ENCODE results near the gene NTM.

NTM gene

DNA sequence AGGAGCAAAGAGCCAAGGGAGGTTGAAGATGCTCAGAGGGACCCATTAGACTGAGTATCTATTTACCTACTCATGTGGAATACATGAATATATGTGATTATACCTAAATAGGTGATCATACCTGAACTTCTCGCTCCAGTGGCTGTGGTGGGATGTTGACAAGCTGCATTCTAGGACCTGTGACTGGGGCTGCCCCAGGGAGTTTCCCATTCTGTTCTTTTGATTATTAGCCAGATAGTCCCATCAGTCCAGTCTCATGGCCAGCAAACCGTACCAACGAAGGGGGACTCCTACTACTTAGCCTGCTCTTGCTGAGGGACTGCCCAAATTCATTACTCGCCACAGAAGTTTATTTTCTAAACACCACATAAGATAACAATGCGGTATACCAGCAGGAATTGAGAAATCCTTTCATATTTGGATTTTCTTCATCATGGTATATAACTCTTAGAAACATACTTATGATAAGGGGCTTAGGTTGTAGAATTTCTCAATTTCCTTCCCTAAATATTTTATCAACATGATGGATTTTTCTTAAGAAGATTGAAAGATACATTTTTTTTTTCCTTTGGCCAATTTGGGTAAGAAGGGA lies 273.9 kb downstream of the NTM start:
- DNase-seq (ENCODE audit: low read depth), result no peak

DNA sequence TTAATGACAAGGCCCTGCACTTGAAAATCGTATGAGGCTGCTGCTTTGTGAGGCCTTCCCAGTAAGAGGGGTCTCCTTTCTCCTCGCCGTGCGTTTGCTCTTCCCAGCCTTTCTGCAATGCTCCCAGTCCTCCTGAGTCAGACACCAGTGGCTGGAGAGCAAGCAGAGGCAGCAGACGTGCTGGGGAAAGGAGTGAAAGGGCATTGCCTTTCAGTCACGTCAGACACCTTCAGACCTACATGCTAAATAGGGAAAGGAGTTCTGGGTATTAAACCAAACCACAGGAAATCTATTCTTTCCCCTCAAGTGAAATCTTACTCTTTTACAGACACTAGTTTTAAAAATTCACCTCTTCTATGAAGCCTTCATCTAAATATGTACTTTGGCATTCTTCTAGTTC lies 274.8 kb downstream of the NTM start:
- no peak for DNase-seq (ENCODE audit: low read depth)

DNA sequence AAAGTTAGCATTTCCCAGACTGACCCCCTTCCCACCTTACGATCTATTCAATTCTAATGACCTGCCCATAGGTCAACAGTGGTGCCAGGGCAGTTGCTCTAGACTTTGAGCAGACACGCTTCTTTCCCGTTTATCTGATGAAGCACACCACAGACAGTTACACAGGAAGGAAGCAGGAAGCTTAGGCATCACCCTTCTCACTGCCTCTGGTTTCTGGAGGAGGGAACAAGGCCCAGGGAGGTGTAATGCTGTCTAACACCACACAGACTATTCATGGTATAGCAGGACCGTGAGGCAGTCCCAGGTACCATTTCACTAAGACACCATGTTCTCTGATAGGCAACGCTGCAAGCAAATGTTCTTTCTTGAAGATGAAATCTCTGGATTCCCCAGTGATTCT lies 279.4 kb downstream of the NTM start:
- no peak for DNase-seq (ENCODE audit: low read depth)

DNA sequence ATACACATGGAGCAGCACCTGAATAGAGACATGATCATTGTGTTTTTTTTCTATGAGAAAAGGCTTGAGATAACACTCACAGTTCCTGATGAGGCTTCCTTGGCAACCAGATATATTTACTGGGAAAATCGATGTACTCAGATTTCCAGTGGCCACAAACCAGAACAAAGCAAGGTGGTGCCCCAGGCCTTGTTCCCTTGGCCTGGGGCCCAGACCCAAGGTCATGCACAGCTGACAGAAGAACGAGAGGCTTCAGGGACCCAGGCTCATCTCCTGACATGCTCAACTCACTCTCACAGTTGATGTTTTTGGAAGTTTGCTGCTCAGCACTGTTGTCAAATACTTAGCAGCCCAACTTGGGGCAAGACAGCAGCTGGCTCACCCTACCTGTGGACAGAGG lies 281.8 kb downstream of the NTM start:
- DNase-seq (ENCODE audit: low read depth), result no peak

DNA sequence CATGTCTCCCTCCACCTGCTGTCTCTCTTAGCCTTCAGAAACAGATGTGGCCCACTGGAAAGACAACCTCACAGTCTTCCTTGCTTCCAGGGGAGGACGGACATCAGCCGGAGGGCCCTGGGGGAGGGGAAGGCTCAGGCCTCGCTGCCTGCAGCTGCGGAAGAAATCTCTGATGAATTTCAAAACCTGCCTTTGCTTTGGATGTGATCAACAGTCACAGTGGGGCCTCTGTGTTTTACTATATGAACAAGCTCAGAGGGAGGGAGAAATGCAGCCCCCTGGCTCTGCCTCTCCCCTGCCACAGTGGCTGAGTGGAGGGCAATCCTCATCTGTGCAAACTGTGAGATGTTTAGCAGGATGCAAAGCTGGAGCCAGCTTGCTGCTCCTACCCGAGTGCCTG lies 282.8 kb downstream of the NTM start:
- no peak for DNase-seq (ENCODE audit: low read depth)

DNA sequence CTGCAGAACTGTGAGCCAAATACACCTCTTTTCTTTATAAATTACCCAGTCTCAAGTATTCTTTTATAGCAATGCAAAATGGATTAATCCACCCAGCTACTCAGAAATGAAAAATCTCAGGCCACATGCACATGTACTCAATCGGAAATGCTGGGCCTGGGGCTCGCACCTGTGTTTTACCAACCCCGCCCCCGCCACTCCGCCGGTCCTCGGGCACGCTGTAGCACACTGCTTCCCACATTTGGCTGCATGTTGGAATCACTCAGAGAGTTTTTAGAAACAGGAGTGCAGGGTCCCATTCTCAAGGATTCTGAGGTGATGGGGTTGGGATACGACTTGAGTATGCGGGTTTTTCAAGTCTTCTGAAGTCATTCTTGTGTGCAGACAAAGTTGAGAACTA lies 284.4 kb downstream of the NTM start:
- DNase-seq (ENCODE audit: low read depth), result no peak

DNA sequence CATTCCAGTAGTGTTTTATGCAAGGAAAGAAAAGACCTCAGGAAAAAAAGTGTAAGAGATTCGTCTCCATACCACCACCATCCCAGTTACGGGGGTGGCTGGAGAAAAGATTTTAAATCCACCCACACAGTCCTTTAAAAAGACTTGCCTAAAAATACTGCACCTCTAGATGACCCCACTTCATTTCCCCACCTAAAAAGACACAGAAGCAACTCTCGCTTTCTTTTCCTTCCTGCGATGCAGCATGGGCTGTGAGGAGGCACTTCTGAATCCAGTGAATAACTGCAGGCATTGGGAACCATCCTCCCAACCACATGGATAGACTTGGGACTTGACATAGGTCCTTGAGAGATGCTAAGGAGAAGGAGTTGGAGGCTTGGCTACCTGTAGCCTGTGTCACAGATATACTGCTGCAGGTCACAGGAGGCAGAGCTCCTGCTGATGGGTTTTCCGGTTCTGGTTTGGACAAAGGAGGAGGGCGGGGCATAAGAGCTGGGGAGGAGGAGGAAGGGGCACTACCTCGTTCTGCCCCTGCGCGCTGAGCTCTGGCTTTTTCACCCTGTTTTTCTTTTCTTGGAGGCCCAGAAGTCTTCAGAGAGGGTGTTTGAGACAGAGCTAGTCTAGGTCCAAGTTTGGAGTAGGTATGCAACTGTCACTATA lies 285.9 kb downstream of the NTM start:
- no peak for DNase-seq (ENCODE audit: low read depth)

DNA sequence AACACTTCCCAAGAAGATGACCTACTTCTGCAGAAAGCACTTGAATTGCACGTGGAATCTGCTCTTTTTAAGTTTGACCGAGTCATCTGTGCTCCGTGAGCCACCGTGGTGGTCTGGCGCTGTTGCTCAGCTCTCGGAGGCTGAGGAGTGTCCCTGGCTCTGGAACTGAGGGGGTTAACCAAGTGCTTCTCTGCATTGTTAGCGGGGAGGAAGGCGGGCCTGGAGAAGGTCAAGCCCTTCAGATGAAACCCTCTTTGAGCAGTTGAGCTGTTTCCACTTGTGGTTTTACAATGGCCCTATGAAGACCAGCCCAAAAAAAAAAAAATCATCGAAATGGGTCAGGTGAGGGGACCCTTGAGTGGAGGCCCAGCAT lies 286.4 kb downstream of the NTM start:
- no peak for DNase-seq (ENCODE audit: low read depth)

DNA sequence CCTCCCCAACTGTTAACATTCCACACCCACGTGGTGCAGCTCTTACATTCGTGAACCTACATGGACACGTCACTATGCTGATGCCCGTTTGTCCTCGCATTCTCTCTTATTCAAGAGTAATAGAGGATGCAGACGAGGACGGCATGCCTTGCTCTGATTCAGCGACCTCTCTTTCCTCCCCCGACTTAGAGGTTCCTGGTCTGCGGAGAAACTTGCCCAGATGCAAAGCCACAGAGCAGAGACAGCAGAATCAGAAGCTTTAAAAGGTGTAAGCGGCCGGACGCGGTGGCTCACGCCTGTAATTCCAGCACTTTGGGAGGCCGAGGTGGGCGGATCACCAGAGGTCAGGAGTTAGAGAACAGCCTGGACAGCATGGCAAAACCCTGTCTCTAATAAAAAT lies 288.0 kb downstream of the NTM start:
- DNase-seq (ENCODE audit: low read depth), result no peak

DNA sequence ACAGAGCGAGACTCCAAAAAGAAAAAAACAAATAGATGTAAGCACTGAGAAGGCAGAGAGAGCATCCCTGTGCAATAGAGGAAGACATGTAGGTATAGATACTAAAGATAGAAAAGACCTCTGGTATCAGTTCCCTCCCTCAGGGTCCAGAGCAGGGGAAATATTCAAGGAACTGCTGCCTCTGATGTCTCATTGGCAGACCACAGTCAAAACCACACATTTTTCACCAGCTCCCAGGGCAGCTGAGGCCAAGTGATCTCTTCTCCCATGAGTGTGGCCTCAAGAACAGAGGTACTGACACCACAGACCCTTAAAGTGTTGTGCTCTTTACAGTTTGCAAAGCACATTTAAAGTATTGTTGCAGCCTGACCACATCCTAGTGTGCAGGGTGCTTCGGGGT lies 288.5 kb downstream of the NTM start:
- no peak for DNase-seq (ENCODE audit: low read depth)

DNA sequence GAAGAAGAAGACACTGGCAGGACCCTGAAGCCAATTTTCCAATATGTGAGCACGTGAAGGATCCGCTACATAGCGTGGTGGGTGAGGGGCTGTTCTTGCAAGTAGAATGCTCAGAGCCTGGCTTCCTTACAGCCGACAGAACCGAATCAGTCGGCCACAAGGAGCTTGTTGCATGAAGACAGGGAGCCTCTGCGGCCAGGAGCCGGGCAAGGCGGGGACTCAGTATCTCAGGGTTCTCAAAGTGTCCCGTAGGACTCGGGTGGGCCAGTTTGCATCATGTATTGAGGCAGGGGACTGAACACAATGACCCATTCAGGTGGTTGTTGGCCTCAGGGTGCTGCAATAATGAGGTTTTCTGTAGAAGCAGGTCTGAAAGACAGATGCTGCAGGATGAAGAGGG lies 289.5 kb downstream of the NTM start:
- no peak for DNase-seq (ENCODE audit: low read depth)

DNA sequence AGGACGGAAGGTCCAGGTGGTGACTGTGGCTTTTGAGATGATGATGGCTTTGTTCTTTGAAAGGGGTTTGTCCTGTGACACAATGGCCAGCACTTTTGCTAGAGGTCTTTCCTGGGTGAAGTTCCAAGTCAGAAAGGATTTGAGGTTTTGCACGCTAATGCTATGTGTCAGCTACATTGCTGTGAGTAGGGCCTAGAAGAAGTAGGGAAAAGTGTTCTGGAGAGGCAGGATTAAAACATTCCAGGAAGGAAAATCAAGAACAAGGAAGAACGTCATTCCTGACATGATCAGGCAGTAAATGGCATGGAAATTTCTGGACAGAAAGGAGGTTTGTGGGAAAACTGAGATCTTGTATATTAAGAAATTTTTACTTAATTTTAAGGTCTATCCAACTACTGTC lies 290.7 kb downstream of the NTM start:
- peak; percentile 42 for DNase-seq (ENCODE audit: low read depth)

DNA sequence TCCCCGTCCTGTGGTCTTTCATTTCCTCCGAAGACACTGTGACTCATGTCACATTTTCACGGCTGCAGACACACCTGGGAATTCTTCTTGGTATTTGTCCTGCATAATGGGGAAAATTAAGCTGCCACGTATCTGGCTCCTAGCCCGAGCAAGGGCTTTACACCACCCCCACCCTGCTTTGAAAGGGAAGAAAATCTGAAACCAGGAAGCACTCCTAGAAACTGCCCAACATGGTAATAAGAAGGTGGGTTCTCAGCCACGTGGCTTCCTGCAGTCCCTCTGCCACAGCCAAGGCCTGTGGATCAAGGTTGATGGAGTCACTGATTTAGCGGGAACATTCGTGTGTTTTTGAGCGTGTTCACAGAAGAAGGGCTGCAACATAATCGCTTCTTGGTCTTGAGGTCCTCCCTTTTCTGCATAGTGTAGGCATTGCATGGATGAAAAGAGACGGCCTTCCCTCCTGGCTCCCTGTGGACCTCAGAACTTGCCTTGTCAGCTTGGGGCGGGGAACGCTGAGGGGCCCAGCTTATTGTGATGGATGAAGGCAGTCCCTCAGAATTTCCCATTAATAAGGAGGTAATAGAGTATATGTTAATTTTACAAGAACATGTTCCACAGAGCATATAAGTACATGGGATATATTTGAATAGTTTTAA lies 292.0 kb downstream of the NTM start:
- no peak for DNase-seq (ENCODE audit: low read depth)

DNA sequence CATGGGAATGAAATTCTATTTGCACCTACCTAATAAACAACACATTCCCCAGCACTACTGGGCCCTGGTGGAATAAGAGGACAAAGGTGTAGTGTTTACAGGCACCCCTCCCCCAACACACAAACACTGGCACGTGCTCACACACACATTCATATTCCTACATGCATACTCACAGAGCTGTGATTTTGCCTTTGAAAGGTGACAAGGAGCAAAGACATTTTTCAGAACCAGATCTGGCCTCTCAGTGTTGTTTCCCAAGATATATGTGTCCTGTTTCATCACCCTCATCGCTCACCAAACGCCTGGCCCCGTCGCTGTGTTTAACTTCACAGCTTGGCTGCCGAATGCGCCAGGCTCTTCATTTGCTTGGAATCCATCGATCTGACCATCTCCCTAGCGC lies 292.6 kb downstream of the NTM start:
- no peak for DNase-seq (ENCODE audit: low read depth)

DNA sequence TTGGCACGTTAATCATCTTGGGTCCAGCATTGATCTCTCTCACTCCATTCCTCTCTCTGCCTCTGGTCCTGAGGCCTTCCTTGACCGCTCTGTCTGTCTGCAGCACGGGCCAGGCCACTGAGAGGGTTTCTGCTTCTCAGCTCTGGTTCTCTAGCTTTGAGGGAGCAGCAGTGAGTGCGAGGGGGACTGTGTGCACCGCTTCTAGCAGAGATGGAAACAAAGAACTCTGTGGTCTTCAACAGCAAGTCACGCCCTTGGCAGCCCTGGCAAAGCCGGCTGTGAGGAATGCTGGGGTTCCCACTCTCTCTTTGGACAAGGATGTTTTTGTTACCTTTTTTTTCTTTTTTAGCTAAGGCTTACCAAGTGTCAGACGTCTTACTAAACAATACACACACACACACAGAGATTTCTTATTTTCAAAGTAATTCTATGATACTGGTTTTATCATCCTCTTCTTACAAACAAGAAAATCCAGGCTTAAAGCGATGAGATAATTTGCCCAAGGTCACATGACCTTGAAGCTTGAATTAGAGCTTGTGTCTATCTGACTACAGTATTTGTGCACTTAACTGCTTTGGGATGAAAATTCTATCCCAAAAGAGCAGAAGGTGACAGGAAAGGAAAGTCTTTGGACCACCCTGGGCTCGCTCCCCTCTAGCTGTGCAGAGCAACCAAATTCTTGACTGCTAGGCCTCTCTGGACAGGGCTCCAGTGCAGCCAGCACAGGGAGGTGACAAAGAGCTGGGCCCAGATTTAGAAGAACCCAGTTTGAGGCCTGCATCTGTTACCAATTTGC lies 293.2 kb downstream of the NTM start:
- no peak for DNase-seq (ENCODE audit: low read depth)

DNA sequence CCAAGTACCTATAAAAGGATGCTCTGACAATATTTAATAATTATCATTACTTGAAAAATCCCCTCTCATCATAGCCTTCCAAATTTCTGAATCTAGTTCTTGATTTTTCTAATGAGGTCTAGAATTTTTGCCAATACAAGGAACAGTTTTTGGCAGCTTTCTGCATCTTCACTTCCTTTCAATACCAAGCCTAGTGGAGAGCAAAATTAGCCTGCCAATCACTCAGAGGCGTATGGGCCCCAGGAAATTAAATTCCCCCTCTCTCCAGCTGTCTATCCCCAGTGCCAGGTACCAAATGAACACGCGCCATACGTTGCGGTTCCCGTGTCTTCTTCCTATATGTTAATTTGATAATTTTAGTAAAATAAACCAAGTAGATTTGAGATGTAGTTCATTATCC lies 293.9 kb downstream of the NTM start:
- no peak for DNase-seq (ENCODE audit: low read depth)

DNA sequence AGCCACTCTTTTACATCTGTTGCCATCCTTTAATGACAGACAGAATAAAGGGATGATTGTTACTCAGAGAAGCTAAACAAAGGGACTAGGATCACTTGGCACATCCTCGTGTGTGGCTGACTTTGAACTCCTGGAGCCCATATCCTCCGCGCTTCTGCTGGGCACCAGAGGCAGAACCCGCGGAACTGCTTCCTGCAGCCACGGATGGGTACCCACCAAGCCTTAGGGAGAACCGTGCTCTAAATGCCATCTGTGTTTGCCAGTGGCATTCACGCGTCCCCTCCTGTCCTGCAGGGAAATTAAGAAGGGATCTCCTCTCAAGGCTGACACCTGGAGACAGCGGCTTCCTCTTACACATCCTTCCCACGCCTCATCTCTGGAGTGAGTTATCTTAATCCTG lies 294.4 kb downstream of the NTM start:
- DNase-seq (ENCODE audit: low read depth), result no peak

DNA sequence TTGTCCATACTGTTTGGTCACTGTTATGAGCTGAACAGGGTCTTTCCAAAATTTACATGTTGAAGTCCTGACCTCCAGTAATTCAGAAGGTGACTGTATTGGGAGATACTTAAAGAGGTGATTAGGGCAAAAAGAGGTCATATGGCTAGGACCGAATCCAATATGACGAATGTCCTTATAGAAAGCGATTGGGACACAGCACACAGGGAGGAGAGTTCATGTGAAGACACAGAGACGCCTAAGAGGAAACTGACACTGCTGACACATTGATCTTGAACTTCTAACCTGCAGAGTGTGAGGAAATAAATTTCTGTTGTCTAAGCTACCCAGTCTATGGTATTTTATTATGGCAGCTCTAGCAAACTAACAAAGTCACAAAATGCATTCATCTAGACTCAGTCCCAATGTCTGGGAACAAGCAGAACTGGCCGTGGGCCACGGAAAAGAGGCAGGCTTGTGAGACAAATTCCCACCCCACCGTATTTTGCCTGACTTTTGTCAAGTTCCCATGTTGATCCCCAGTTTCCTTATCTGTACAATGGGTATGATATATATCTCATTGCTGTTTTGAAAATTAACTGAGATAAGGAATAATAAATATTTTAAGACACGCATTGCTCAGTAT lies 295.0 kb downstream of the NTM start:
- DNase-seq (ENCODE audit: low read depth), result no peak

DNA sequence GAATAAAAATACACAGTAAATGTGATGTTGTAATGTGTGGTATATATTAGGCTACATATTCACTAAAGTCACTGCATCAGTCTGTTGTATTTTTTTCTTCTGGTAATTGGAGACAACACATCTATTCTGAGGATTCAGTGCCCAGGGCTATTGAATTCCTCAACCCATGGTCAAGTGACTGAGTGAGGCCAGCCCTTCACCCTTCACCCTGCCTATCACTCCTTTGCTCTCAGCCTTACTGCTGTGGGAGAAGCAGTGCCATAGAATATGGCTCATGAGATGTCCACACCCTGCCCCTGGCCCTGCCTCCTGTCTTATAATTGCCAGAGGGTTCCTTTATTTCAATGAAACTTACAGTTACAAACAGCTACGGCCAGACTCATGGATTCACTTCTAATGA lies 295.6 kb downstream of the NTM start:
- peak; percentile 32 for DNase-seq (ENCODE audit: low read depth)

DNA sequence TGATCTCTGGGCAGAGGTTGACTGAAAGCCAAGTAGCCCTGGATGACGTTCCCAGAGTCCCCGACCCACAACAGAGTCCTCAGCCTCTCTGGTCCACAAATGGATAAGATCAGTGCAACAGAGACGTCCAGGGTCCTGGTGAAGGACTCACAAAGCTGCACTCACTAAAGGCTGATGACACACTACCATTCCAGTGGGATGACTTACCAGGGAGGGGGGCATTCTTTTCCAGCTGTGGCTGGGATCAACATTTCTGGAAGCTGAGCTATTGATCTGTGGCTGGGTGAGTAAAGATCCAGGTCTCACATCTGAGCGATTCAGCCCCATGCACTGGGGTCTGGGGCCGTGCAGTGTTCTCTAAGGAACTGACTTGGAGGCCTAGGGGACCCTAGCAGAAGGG lies 296.2 kb downstream of the NTM start:
- peak; percentile 78 for DNase-seq (ENCODE audit: low read depth)

DNA sequence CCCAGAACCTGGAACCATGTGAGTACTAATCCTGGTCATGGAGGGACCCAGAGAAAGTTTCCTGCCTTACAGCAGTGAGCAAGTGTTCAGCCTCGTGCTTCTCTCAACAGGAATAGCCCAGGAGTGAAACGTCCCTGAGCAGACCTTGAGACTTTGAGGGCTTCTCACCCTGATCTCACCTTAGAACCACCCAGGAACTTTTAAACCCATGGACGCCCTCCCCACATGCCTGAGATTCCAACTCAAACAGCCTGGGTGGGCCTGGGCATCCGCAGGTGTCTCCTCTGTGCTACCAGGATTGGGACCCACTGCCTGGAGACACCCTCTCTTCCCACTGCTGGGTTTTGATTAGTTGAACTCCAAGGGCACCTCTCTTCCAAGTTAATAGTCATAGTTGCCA lies 297.2 kb downstream of the NTM start:
- no peak for DNase-seq (ENCODE audit: low read depth)

DNA sequence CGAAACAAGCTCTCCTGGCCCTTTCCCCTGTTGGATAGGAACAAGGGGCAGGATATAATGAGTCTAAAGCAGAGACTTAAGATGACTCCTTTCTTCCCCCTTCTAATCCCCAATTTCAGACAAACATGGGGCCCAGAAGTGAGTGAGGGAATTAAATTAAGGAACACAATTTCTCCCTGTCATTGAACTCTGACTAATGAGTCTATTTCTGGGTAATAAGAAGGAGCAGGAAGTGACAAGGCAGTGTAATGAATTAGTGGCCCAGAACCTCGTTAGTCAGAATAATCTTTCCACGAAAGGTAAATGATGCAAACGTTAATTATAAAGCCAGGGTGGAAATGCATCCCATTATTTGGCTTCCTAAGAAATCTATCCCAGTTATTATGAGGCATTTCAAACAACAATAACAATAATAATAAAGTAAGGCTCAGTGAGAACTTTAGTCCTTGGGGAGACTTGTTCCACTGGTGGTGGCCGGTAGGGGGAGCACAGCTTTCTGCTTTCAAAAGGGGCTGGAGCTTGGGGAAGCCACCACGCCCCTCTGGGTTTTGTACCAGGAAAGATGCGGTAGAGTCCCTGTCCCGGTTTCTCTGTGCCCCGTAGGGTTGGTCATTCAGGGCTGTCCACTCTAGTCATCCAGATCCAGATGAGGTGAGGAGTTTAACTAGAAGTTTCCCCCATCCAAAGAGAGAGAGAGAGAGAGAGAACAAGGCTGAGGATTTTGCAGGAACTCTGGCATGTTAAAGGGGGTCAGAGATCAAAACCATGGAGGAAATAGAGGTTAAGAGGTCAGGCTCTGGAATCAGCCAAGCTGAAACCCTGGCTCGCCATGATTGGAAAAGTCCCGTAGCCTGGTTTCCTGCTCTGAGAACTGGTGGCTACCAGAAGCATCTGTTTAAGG lies 298.3 kb downstream of the NTM start:
- DNase-seq (ENCODE audit: low read depth), result peak; percentile 69

Measured in ELR (cell line).